ENCODE measurements around the gene TRIM69. TPM values are rescaled to one million over a fixed set of nuclear protein-coding genes. Genes with fewer than 3 reads are reported as not detected.

Gene TRIM69
- total and polyA plus RNA-seq, 2 experiments from 2014 or later: 4.3 to 7.0 TPM

DNA sequence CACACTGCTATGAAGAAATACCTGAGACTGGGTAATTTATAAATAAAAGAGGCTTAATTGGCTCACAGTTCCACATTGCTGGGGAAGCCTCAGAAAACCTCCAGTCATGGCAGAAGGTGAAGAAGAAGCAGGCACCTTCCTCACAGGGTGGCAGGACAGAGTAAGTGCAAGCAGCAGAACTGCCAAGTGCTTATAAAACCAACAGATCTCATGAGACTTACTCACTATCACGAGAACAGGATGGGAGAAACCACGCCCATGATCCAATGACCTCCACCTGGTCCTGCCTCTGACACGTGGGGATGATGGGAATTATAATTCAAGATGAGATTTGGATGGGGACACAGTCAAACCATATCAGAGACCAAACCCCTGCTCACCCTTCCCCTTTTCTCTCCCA lies 75.0 kb downstream of the TRIM69 start:
- DNase-seq (ENCODE audit: low spot score) (no peak), ATAC-seq (no peak)
- H4K20me1 ChIP-seq (replicated peaks; ENCODE audit: insufficient read depth): no peaks in the 10 kb centered on the region
- no peak overlapping the region for H3K4me2 ChIP-seq
- no peak overlapping the region for H3K27ac ChIP-seq (ENCODE audit: low read depth)
- no peaks in the 10 kb centered on the region for H3F3A ChIP-seq (replicated peaks; ENCODE audit: low read depth)
- no peaks in the 10 kb centered on the region for H3K36me3 ChIP-seq (ENCODE audit: insufficient read depth)
- no peaks in the 10 kb centered on the region for H3K36me3 Mint-ChIP-seq (ENCODE audit: low read depth)
- H3K79me2 ChIP-seq (replicated peaks; ENCODE audit: insufficient read depth): no peaks in the 10 kb centered on the region
- no peaks in the 10 kb centered on the region for H3K4me1 ChIP-seq (ENCODE audit: insufficient read depth)
- no peak overlapping the region for H3K27ac Mint-ChIP-seq
- no peak overlapping the region for H3K4me3 ChIP-seq
- no peaks in the 10 kb centered on the region for H3K27me3 ChIP-seq (ENCODE audit: insufficient read depth)
- TF ChIP-seq POLR2AphosphoS5 (IDR thresholded peaks at IDR 0.05; ENCODE audit: low read depth): no peak
- TF ChIP-seq REST (IDR thresholded peaks at IDR 0.05; ENCODE audit: unreplicated experiment): no peak
- TF ChIP-seq ZNF114 (CRISPR knock-in tag; IDR thresholded peaks at IDR 0.05): no peak
- no peak for TF ChIP-seq ZNF462 (CRISPR knock-in tag; IDR thresholded peaks at IDR 0.05)
- TF ChIP-seq, protein P1, sequence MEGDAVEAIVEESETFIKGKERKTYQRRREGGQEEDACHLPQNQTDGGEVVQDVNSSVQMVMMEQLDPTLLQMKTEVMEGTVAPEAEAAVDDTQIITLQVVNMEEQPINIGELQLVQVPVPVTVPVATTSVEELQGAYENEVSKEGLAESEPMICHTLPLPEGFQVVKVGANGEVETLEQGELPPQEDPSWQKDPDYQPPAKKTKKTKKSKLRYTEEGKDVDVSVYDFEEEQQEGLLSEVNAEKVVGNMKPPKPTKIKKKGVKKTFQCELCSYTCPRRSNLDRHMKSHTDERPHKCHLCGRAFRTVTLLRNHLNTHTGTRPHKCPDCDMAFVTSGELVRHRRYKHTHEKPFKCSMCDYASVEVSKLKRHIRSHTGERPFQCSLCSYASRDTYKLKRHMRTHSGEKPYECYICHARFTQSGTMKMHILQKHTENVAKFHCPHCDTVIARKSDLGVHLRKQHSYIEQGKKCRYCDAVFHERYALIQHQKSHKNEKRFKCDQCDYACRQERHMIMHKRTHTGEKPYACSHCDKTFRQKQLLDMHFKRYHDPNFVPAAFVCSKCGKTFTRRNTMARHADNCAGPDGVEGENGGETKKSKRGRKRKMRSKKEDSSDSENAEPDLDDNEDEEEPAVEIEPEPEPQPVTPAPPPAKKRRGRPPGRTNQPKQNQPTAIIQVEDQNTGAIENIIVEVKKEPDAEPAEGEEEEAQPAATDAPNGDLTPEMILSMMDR (conservative IDR thresholded peaks at IDR 0.05; ENCODE audit: low read depth in 2 of 2): no peak
- no peak overlapping the region for H3K4me3 Mint-ChIP-seq
- H3K9me2 ChIP-seq (ENCODE audit: insufficient read depth): no peaks in the 10 kb centered on the region; the same call in 1 of the 2 replicates
- no peaks in the 10 kb centered on the region for H3K27me3 Mint-ChIP-seq (ENCODE audit: insufficient read depth, low read depth, poor library complexity)
- no peaks in the 10 kb centered on the region for H3K9me3 Mint-ChIP-seq
- no peak overlapping the region for H2AFZ ChIP-seq
- H3K4me1 Mint-ChIP-seq: peaks cover 3% of the 10 kb centered on the region; the same call in 1 of the 3 replicates

Measured in GM23338 (cell line).